Pancreas (tissue), 10 donors: ENCODE results near the gene RHOBTB3. TPM values are rescaled to one million over a fixed set of nuclear protein-coding genes. Genes with fewer than 3 reads are reported as not detected.

Experiments used
- ATAC-seq, 4 donors: fragments of 200-7000 bp; cut with Tn5 transposase; one replicate each; pipeline versions ENCODE4 v1.8.0 to v1.9.1; 2020; ENCODE audit warnings: mild to moderate bottlenecking in 4 of 4, moderate library complexity in 4 of 4
- DNase-seq, 6 donors: peaks; one replicate each; pipeline ENCODE4 v3.0.0-alpha.2; 2020
- FAIRE-seq: peaks from 2 replicates; lab custom pipeline; 2012; peaks lifted over from hg19 to GRCh38; lab: Jason Lieb, UNC
- H3K27ac ChIP-seq, 4 donors: fragments of 200-600 bp; sonication (generic); 1 replicate in 3 of 4; 2 replicates in 1 of 4; pipeline versions ENCODE4 v1.5.0 to v1.8.0; 2020
- H3K27me3 ChIP-seq, 4 donors: fragments of 200-600 bp; one replicate each; pipeline ENCODE4 v1.8.0; 2021
- H3K36me3 ChIP-seq, 3 donors: fragments of 200-600 bp; sonication (generic) in 1 of 3; one replicate each; pipeline versions ENCODE4 v1.5.0 to v1.8.0; 2020 to 2021
- H3K4me1 ChIP-seq, 3 donors: fragments of 200-600 bp; one replicate each; pipeline ENCODE4 v1.8.0; 2021
- H3K4me3 ChIP-seq, 4 donors: fragments of 200-600 bp; sonication (generic) in 2 of 4; one replicate each; pipeline versions ENCODE4 v1.5.0 to v1.8.0; 2020 to 2021
- H3K9me3 ChIP-seq, 4 donors: fragments of 200-600 bp; one replicate each; pipeline ENCODE4 v1.8.0; 2021
- WGBS, 2 donors: extraction: QIAGEN DNeasy Blood & Tissue Kit; methylation state at CpG; one replicate each; pipeline ENCODE4 v1.1.7; 2013; 5-methylcytosine and 5-hydroxymethylcytosine counted together
- intact Hi-C, 3 donors: fragments of 100-400 bp; cut with DNase I; formaldehyde crosslinking; loops; one replicate each; pipeline versions ENCODE4 v1.11.1 to v1.14.2; 2022
- polyA plus RNA-seq, 2 donors: library from polyadenylated mRNA; stranded (reverse); fragments of 200-250 nt; gene quantifications; one replicate each; pipeline ENCODE4 v1.2.3, GENCODE V29; 2013
- total RNA-seq, 6 donors: library from RNA; stranded (reverse); fragmentation: NEBNext Ultra II Directional in 4 of 6; extraction: Animal tissue kit (Norgen Biotek cat#: 25700) in 4 of 6; gene quantifications; one replicate each; pipeline versions ENCODE4 v1.2.1 to v1.2.4, GENCODE V29; 2021 to 2023
- TF ChIP-seq, protein P1 (sequence below), 4 donors: fragments of 200-600 bp; sonication (generic) in 3 of 4; IDR thresholded peaks; one replicate each; pipeline versions ENCODE4 v1.5.0 to v1.8.0; 2021; ENCODE audit warnings: antibody characterized with exemption in 4 of 4
- donor health status: healthy with polysubstance abuse.
- donor health status: DM: no; HTN: no; CAD: no; lungs with moderate emphysema.
- donor health status: DM: no; HTN: no; CAD: no.
- donor health status: control.
- donor health status: control.
- donor health status: Bipolar disorder and iron deficiency.
- donor health status: DM: yes; HTN: yes; CAD: no.
- donor health status: DM: no; HTN: no; CAD: no.
- donor health status: DM: no; HTN: no; CAD: no.
- donor health status: DM: yes; HTN: yes; CAD: no.

The RHOBTB3 gene
- total and polyA plus RNA-seq, 8 donors: 32.5 to 190 (median 77.3) TPM

DNA sequence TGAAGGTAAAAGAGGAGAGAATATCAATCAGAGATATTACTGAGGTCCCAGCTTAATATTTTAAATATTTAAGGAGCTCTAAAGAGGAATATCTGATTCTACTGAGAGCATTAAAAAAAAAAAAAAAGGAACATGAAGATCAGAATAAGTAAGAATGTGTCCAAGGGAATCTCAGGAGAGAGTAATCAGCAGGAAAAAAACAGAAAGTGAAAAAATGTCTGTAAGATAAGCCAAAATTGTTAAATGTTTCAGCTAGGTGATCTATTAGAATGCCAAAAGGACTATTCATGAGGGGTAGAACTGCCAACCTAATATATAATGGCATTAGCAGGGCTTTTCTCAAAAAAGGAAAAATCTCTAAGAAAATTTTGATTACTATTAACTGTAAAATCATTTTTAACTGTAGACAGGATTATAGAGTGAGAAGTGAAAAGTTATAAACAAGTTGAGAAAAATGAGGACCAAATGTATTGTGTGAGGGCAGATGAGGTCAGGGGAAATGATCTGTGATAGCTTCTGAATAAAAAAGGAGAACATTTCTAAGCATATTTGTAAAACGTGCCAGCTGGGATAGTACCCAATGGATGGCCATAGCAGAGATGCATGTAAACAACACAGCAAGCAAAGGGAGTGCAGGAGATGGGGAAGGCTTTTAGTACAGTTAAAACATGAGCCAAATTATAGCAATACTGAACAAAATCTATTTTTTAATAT is 9.4 kb upstream of the RHOBTB3 start:
- no peaks in the 10 kb centered on the region for H3K36me3 ChIP-seq
- ATAC-seq: no peak
- peaks cover 28 to 52% (median 38%) of the 10 kb centered on the region in 3 donors for H3K4me1 ChIP-seq
- FAIRE-seq: no peak
- H3K4me3 ChIP-seq: no peak overlapping the region
- H3K27me3 ChIP-seq: no peaks in the 10 kb centered on the region
- 40 to 72% methylated on average over 1 of the region's 1 CpG for WGBS, 2 donors
- TF ChIP-seq, protein P1, sequence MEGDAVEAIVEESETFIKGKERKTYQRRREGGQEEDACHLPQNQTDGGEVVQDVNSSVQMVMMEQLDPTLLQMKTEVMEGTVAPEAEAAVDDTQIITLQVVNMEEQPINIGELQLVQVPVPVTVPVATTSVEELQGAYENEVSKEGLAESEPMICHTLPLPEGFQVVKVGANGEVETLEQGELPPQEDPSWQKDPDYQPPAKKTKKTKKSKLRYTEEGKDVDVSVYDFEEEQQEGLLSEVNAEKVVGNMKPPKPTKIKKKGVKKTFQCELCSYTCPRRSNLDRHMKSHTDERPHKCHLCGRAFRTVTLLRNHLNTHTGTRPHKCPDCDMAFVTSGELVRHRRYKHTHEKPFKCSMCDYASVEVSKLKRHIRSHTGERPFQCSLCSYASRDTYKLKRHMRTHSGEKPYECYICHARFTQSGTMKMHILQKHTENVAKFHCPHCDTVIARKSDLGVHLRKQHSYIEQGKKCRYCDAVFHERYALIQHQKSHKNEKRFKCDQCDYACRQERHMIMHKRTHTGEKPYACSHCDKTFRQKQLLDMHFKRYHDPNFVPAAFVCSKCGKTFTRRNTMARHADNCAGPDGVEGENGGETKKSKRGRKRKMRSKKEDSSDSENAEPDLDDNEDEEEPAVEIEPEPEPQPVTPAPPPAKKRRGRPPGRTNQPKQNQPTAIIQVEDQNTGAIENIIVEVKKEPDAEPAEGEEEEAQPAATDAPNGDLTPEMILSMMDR (IDR thresholded peaks at IDR 0.05): no peak
- no peak overlapping the region for H3K27ac ChIP-seq
- H3K9me3 ChIP-seq: no peaks in the 10 kb centered on the region
- no peak for DNase-seq
- intact Hi-C loops: no loop called here

DNA sequence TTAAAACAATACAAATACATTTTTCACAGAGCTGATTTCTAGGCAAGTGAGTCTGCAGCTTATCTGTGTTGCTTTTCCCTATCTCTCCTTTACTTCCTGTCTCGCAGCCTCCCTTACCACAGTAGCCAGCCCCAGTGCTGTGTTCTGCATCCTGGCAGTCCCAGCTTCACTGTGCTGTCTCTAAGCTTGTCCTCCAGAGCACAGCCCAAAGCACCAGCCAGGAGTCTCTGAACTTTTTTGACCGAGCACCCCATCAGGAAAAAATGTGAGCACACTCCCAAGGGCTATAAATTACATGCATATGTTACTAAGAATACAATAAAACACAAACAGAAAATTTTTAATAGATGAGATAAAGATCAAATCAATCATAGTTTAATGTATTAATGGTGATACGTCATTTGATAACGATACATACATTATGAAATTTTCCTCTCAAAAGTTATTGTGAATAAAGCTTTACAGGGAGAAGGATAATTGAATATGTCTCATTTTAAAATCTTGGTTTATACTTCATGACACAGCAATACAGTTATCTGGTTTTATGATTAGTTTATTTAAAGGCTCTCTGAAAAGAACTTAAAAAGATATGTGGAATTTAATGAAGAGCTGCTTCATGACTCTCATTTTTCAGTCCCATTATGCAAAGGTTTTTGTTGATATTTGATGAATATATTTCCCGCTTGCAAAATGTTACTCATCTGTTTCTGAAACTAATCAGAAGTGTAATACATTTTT is 7.3 kb upstream of the RHOBTB3 start:
- intact Hi-C loops: no loop called here
- H3K27me3 ChIP-seq: no peaks in the 10 kb centered on the region
- peaks cover 45 to 72% (median 58%) of the 10 kb centered on the region in 3 donors for H3K4me1 ChIP-seq
- 62 to 68% methylated on average over 5 of the region's 5 CpGs for WGBS, 2 donors
- no peak overlapping the region for H3K27ac ChIP-seq
- DNase-seq: no peak
- H3K9me3 ChIP-seq: no peaks in the 10 kb centered on the region
- TF ChIP-seq, protein P1 (IDR thresholded peaks at IDR 0.05): no peak
- H3K36me3 ChIP-seq: no peaks in the 10 kb centered on the region
- ATAC-seq: peak in 2 of 4 donors; percentile 14 to 35
- H3K4me3 ChIP-seq: no peak overlapping the region
- FAIRE-seq: no peak

DNA sequence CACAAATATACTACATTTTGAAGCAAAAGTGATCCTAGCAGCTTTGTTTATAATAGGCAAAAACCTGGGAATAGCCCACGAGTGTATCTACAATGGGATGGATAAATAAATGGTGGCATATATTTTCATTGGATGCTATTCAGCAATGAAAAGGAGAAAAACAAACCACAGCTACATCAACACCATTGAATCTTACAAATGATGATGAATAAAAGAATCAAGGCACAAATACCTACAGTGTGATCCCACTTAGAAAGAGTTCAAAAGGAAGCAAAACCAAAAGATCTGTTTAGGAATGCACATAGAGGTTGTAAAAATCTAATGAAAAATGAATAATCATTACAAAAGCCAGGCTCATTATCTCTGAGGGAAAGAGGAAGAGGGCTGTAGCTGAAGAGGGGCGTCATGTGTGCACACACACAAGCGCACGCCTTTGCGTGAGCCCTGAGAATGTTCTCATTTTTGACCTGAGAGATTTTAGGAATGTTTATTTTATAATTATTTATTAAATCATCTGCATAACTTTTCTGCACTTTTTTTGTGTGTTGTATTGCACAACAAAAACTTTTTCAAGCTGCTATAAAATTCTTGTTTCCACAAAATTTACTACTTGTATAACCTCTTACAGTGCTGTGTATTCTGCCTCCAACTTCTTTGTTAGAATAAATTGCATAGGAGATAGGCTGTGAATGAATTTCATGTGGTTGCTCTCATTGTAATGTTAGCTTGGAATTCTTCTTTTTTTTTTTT is 5.9 kb upstream of the RHOBTB3 start:
- no peak for FAIRE-seq
- Histone ChIP-seq H3K36me3 (no peaks in the 10 kb centered on the region), H3K4me3 (no peak overlapping the region), H3K27me3 (no peaks in the 10 kb centered on the region), H3K27ac (peak overlapping the region in 1 of 4 donors; percentile 26), H3K4me1 (peaks cover 51 to 78% (median 66%) of the 10 kb centered on the region in 3 donors), H3K9me3 (no peaks in the 10 kb centered on the region)
- ATAC-seq: no peak
- 58 to 70% methylated on average over 5 of the region's 5 CpGs for WGBS, 2 donors
- TF ChIP-seq, protein P1 (IDR thresholded peaks at IDR 0.05): no peak
- intact Hi-C loops: no loop called here
- no peak for DNase-seq

DNA sequence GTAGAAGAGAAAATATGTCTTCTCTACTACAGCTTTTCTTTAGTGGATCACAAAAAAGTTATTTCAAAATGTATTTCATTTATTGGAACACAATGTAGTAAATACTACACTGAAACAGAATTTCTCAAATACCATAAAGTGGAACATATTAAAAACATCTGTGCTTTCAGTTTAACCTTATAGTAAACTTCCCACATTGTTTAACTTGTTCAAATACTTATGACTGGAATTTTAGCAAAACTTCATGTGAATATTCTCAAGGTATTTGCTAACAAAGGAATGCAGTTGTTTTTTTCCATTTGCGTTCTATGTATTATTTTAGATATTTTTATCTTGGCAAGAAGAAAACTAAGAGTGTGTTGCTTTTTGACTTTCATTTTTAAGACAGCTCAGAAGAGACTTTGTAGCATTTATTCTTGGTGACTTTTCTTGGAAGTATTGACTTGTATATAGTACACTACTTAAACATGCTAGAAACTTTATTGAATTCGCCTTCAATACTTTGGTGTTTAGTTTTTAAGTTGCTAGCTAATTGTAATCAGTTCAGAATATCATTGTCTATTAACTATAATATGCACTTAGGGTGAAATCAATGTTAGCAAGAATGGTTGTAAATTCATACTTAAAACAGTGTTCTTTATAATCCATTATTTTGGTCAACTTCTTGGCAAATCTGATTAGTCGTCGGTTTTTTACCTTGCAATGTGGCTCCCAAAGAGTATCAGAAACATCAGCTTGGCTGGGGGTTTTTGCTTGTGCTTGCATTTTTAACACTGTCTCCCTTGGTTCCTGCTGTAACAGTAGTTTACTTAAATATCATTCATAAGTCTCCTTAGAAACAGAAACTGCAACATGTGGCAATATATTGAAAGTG is 5.0 kb upstream of the RHOBTB3 start:
- no peak for ATAC-seq
- H3K4me3 ChIP-seq: no peak overlapping the region
- peaks cover 51 to 77% (median 61%) of the 10 kb centered on the region in 3 donors for H3K4me1 ChIP-seq
- no peaks in the 10 kb centered on the region for H3K36me3 ChIP-seq
- no peak for DNase-seq
- TF ChIP-seq, protein P1 (IDR thresholded peaks at IDR 0.05): no peak
- H3K27me3 ChIP-seq: no peaks in the 10 kb centered on the region
- no peak for FAIRE-seq
- 39 to 44% methylated on average over 4 of the region's 4 CpGs for WGBS, 2 donors
- H3K27ac ChIP-seq: peak overlapping the region; percentile 67 to 98 (median 84)
- intact Hi-C loops: no loop called here
- no peaks in the 10 kb centered on the region for H3K9me3 ChIP-seq
